GM18511 (cell line): ENCODE results near the gene PCDH15.

Experiments
- ATAC-seq: cut with Tn5 transposase; IDR thresholded peaks from one replicate; pipeline ENCODE4 v1.9.1; 2021; ENCODE audit warnings: mild to moderate bottlenecking, moderate library complexity; ENCODE audit not compliant: unreplicated experiment

The PCDH15 gene

GRCh38 chr10:54139819-54140428 lies 661.1 kb downstream of the PCDH15 start:
- ATAC-seq, result no peak

DNA sequence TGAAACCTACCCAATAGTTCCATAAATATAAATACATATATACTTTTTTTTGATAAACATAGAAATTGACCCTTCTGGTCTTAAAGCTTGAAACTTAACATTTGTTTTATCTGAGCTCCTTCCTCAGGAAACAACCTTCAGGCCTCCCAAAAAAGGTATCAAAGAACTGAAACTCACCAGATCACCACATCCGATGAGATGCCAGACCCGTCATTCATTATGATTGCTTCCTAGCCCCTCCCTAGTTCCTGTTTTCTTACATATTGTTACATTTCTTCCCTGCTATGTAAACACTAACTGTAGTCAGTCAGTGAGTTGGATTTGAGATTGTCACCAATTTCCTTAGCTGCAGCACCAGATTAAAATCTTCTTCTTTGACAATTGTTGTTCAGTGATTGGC lies 663.6 kb downstream of the PCDH15 start:
- ATAC-seq, result no peak

DNA sequence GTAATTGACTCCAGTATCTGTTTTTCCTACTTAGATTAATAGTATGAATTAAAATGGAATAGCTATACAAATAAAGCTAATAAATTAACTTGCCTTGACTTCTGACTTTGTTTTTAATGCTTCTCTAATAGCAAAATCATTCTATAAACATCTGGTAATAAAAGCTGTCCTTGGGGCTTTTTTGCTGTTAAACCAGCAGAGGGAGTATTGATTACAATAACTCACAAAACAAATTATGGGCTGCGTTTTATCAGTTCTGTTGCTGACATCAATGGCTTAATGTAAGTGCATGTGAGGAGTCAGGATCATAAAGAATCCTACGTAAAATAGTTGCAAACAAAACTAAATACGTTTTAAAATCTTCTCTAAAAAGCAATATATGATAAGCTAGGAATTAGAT lies 667.8 kb downstream of the PCDH15 start:
- no peak for ATAC-seq

GRCh38 chr10:54131833-54132232 lies 669.2 kb downstream of the PCDH15 start:
- no peak for ATAC-seq

DNA sequence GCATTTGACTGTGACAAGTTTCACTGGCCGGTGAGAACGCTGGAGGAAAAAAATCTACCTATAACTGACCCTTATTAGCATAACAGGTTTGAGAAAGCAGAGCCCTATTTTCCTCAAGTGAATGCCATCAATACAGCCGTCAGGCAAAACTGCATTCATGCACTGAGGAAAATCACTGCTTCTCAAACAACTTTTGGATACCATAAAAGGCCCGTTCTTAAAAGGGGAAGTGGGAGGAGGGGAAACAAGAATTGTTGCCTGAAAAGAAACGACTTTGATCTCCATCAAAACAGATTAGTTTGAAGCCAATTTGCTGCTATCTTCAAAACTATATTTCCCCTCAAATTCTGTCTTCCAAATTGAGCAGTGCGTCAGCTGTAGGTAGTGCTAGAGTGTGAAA lies 670.6 kb downstream of the PCDH15 start:
- ATAC-seq, result no peak

DNA sequence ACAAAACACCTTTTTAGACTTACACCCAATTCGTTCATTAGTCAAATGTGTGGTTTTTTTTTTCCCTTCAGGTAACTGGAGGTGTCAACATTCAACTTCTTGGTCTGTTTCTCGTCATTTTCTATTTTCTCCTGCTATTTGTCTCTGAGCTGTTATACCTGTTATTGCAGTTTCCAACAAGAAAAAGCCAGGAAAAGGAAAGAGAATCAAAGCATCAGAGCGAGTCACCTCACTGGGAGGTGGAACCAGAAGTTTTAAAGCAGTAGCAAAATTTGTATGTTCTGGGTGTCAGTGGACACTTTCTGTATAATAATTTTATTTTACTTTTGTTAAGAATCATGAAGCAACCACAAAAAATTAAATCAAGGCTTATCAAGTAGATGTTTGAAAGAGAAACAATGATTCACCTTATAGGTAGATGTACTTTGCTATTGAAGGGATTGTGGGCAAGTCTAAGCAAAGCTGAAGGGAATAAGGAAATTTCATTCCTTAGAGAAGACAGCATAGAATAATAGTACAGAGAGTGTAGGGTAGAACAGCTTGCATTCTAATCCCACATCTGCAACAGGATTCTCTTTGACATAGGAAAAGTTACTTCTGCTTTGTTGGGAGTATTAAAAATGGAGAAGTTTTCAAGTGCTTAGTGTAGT lies 675.8 kb downstream of the PCDH15 start:
- no peak for ATAC-seq

DNA sequence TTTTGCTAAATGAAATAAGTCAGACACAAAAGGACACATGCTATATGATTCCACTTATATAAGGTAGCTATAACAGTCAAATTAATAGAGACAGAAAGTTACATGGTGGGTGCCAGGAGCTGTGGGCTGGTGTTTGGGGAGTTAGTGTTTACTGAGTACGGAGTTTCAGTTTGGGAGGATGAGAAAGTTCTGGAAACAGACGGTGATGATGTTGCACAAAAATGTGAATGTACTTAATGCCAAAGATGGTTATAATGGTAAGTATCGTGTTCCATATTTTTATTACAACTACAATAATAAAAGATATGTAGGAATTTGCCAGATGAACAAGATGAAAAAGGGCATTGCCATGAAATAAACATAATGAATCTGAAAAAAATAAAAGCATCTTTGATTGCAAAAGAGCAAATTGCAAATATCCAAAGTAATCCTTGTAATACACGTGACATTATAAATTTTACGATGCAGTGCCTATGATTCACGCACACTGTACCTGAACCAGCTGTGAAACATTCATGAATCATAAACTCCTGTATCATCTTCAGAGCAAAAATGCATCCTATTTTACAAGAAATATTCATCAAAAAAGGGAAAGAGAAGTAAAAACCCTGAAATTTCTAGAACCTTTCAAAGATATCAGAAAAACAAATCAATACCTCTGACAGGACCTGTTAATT lies 676.7 kb downstream of the PCDH15 start:
- ATAC-seq, result no peak

DNA sequence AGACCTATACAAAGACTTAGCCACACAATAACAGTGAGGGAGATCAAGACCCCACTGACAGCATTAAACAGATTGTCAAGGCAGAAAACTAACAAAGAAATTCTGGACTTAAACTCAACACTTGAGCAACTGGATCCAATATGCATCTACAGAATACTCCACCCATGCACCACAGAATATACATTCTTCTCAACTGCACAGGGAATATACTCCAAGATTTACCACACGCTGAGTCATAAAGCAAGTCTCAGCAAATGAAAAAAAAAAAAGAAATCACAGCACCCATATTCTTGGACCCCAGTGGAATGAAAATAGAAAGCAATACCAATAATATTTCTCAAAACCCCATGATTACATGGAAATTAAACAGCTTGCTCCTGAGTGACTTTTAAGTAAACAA lies 680.2 kb downstream of the PCDH15 start:
- ATAC-seq, result no peak

GRCh38 chr10:54108961-54109360 lies 692.1 kb downstream of the PCDH15 start:
- no peak for ATAC-seq

- no peak for ATAC-seq
Measured at GRCh38 chr10:54096892-54097291, 704.1 kb downstream of the PCDH15 start.

- no peak for ATAC-seq
Measured at GRCh38 chr10:54094321-54094720, 706.7 kb downstream of the PCDH15 start.

- no peak for ATAC-seq
Measured at GRCh38 chr10:54091237-54091636, 709.8 kb downstream of the PCDH15 start.

- no peak for ATAC-seq
Measured at GRCh38 chr10:54081950-54082349, 719.1 kb downstream of the PCDH15 start.

- no peak for ATAC-seq
Measured at GRCh38 chr10:54067361-54067760, 733.7 kb downstream of the PCDH15 start.

DNA sequence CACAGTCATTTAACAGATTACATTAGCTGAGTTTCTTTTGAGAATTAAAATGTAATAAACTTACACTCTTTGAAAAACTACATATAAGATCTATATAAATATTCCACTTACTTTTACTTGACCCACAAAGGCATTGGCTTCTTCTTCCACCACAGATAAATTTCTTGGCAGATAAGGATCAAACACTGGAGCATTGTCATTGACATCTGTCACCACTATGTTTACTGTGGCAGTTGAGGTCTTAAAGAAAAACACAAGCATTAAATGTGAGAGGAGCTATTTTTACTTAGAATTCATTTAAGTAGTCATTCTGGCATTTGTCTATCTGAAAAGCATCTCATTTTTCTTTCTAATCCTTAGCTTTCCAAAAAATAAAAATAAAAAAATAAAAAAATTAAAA lies 734.4 kb downstream of the PCDH15 start:
- ATAC-seq, result no peak

GRCh38 chr10:54065106-54065505 lies 735.9 kb downstream of the PCDH15 start:
- ATAC-seq, result no peak

- no peak for ATAC-seq
Measured at GRCh38 chr10:54064215-54064614, 736.8 kb downstream of the PCDH15 start.

- no peak for ATAC-seq
Measured at GRCh38 chr10:54063514-54063913, 737.5 kb downstream of the PCDH15 start.

DNA sequence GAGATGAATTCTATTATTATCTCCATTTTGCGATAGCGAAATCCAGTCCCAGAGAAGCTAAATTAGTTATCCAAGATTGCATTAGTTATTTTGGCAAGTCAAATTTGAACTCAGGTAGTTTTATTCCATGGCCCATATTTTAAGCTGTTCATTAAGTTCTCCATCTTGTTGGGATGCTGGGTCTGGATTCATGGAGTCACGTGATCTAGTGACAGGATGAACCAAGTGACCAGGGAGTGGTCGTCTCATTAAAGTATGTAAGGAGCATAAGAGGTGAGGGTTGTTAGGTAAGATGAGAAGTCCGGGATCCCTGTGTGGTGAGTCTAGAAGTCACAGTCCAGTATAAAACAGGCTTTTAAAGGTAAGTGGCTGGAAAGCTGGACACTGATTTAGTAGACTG lies 740.5 kb downstream of the PCDH15 start:
- ATAC-seq, result no peak

- no peak for ATAC-seq
Measured at GRCh38 chr10:54057357-54057756, 743.7 kb downstream of the PCDH15 start.

GRCh38 chr10:54026340-54026739 lies 774.7 kb downstream of the PCDH15 start:
- no peak for ATAC-seq

DNA sequence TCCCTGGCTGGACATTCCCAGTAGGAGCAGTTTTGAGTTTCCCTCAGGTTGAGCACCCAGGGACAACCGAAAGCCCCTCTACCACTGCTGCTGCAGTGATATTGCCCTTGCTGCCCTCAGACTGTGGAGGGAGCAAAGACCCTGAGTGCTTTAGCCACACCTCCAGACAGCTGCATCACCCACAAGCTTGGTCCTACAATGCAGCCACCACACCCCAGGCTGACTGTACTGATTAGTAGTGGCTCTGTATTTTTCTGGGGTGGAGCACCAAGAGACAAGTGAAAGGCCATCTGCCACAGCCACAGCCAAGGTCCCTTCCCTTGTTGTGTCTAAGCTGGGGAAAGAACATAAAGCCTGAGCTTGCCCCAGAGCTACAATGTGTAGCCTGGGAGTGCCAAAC lies 789.9 kb downstream of the PCDH15 start:
- no peak for ATAC-seq
